ENCODE data around the gene NTSR1.

DNA sequence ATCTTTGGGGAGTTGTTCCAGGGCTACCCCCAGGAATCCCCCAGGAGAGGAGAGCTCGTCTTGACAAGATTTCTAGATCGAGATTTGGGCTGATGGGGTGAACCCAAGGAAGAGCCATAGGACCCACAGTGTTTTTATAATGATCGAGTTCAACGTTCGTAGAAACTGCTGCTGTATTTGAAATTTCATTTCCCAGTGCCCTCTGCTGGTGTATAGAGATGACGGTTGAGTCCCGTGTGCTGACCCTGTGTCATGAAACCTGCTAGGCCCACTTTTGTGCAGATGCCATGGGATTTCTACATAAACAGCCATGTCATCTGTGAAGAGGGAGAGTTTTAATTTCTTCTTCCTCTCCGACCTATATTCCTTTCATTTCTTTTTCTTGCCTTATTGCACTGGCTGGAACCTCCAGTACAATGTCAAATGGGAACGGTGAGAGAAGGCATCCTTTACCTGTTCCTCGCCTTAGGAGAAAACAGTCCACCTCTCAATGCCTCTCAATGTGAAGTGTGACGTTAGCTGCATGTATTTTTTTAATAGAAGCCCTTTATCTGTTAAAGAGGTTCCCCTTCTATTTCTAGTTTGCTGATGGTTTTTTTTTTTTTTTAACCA is 28.6 kb upstream of the NTSR1 start:
- TF ChIP-seq SPI1 (IDR thresholded peaks at IDR 0.05; ENCODE audit: low read depth, low read length) (no peak), POLR2A (IDR thresholded peaks at IDR 0.05; ENCODE audit: low read depth, low read length) (no peak)

Measured in GM12891 (cell line).